ENCODE data around the gene TOP3A. TPM values are rescaled to one million over a fixed set of nuclear protein-coding genes. Genes with fewer than 3 reads are reported as not detected.

Gene TOP3A
- total and polyA plus RNA-seq, 2 of the 13 experiments (the other 11 are each of a cell fraction or from before 2014, with no cell fraction given) = 16.9 to 36.8 TPM

DNA sequence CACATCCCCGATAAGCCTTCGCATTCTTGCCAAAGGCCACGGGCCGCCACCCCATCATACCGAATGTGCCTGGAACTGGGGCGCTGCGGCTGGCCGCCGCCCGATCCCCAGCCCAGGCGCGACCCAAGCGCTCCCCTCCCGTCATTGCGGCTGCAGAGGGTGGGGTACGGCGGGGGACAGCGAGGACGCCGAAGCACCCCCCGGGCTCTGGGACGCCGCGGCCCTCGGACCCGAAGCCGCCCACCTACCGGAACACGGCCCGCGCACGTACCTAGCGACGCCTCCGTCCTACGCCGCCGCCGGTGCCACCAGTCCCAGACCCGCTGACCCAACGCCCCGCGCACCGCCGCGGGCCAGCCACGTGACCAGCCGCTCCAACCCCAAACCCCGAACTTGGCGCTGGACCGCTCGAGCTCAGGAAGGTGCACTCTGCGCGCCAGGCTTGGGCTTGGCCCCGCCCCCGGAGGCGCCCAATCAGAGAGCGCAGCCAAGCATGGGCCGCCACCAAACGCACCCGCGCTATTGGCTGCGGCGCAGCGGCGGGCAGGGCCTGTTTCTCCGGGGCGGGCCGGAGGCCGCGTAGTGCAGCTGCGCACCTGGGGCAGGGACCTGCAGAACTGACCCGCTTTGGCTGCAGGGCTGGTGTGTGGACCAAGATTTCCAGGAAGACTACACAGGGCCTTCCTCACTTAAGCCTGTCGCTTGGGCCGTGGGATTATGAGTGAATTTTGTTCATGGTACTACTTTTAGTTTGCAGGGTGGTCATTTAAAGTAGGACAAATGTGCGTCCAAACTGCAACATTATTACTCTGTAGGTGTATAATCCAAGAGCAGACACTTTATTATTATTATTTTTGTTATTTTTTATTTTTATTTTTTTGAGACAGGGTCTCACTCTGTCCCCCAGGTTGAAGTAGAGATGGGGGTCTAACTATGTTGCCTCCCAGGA lies 48.6 kb upstream of the TOP3A start, which contains the start of gene SHMT1 (continued):
- TF ChIP-seq MXD3 (CRISPR knock-in tag; IDR thresholded peaks at IDR 0.05) (peak; percentile 72; the same call in 1 of the 2 replicates), ZNF619 (CRISPR knock-in tag; IDR thresholded peaks at IDR 0.05) (peak; percentile 51; the same call in 1 of the 2 replicates), DR1 (CRISPR knock-in tag; IDR thresholded peaks at IDR 0.05) (peak; percentile 93), TSC22D2 (CRISPR knock-in tag; IDR thresholded peaks at IDR 0.05; ENCODE audit: borderline replicate concordance) (0 out of 2 replicates have a peak, but pooled peaks have one; percentile 59), ZNF121 (CRISPR knock-in tag; IDR thresholded peaks at IDR 0.05) (0 out of 2 replicates have a peak, but pooled peaks have one; percentile 44), TP53 (CRISPR knock-in tag; conservative IDR thresholded peaks at IDR 0.05) (0 out of 2 replicates have a peak, but pooled peaks have one; percentile 18), GMEB1 (CRISPR knock-in tag; IDR thresholded peaks at IDR 0.05; ENCODE audit: borderline replicate concordance) (peak; percentile 82), CHD4 (IDR thresholded peaks at IDR 0.05; ENCODE audit: borderline replicate concordance, low read length) (no peak), SALL2 (CRISPR knock-in tag; IDR thresholded peaks at IDR 0.05) (peak; percentile 92), FOXJ3 (CRISPR knock-in tag; IDR thresholded peaks at IDR 0.05; ENCODE audit: borderline replicate concordance) (peak; percentile 37; the same call in 1 of the 2 replicates), ZNF17 (CRISPR knock-in tag; IDR thresholded peaks at IDR 0.05) (no peak), ZGPAT (CRISPR knock-in tag; IDR thresholded peaks at IDR 0.05) (peak; percentile 64; the same call in 1 of the 2 replicates), ARNTL (CRISPR knock-in tag; IDR thresholded peaks at IDR 0.05) (peak; percentile 93), ZNF451 (CRISPR knock-in tag; IDR thresholded peaks at IDR 0.05) (peak; percentile 90; the same call in 1 of the 2 replicates), PPARG (CRISPR knock-in tag; conservative IDR thresholded peaks at IDR 0.05) (no peak; the same call in 1 of the 2 replicates), NONO (IDR thresholded peaks at IDR 0.05) (no peak), NONO (CRISPR knock-in tag; conservative IDR thresholded peaks at IDR 0.05) (peak; percentile 86), ARNT2 (CRISPR knock-in tag; IDR thresholded peaks at IDR 0.05; ENCODE audit: low read depth) (peak; percentile 86), ATF7-NPFF (CRISPR knock-in tag; IDR thresholded peaks at IDR 0.05; ENCODE audit: low read depth) (peak; percentile 65; the same call in 1 of the 2 replicates), RBM22 (optimal IDR thresholded peaks at IDR 0.05; ENCODE audit: low read length) (no peak), ZNF776 (CRISPR knock-in tag; IDR thresholded peaks at IDR 0.05) (peak; percentile 80)
- TF ChIP-seq, protein P1, sequence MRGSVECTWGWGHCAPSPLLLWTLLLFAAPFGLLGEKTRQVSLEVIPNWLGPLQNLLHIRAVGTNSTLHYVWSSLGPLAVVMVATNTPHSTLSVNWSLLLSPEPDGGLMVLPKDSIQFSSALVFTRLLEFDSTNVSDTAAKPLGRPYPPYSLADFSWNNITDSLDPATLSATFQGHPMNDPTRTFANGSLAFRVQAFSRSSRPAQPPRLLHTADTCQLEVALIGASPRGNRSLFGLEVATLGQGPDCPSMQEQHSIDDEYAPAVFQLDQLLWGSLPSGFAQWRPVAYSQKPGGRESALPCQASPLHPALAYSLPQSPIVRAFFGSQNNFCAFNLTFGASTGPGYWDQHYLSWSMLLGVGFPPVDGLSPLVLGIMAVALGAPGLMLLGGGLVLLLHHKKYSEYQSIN (CRISPR knock-in tag; IDR thresholded peaks at IDR 0.05; ENCODE audit: borderline replicate concordance) = no peak
- TF ChIP-seq, protein P2, sequence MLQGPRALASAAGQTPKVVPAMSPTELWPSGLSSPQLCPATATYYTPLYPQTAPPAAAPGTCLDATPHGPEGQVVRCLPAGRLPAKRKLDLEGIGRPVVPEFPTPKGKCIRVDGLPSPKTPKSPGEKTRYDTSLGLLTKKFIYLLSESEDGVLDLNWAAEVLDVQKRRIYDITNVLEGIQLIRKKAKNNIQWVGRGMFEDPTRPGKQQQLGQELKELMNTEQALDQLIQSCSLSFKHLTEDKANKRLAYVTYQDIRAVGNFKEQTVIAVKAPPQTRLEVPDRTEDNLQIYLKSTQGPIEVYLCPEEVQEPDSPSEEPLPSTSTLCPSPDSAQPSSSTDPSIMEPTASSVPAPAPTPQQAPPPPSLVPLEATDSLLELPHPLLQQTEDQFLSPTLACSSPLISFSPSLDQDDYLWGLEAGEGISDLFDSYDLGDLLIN (CRISPR knock-in tag; IDR thresholded peaks at IDR 0.05; ENCODE audit: borderline replicate concordance) = peak; percentile 60; the same call in 1 of the 2 replicates

All from HepG2 (cell line).